ENCODE measurements around the gene RPGRIP1L. TPM values are rescaled to one million over a fixed set of nuclear protein-coding genes. Genes with fewer than 3 reads are reported as not detected.

RPGRIP1L gene
- 6.3 and 14.7 TPM in 2 replicates for total RNA-seq

GRCh38 chr16:53703590-53704444 is at the start of gene RPGRIP1L, which contains the start of gene FTO:
Gene RPGRIP1L, minus strand, starts transcription at chr16:53703859. Its CDS starts 3,136 bp downstream, at chr16:53700723.
Gene FTO, plus strand, starts transcription at chr16:53704156.

Other genes with a start within 250 kb of the RPGRIP1L start
- gene AKTIP, start 200.7 kb downstream of the RPGRIP1L start, total RNA-seq, result 25.2 and 29.3 TPM in 2 replicates
- gene FTO, start 297 bp upstream of the RPGRIP1L start, total RNA-seq, result 89.1 and 156 TPM in 2 replicates